Measurements from ENCODE around the gene CDC42BPB.

The CDC42BPB gene

GRCh38 chr14:102984336-102985102 lies 72.8 kb downstream of the CDC42BPB start:
- no peak for DNase-seq

GRCh38 chr14:102983496-102983895 lies 73.9 kb downstream of the CDC42BPB start:
- no peak for DNase-seq

- no peak for DNase-seq
These were observed 74.4 kb downstream of the CDC42BPB start for GRCh38 chr14:102982852-102983470.

DNA sequence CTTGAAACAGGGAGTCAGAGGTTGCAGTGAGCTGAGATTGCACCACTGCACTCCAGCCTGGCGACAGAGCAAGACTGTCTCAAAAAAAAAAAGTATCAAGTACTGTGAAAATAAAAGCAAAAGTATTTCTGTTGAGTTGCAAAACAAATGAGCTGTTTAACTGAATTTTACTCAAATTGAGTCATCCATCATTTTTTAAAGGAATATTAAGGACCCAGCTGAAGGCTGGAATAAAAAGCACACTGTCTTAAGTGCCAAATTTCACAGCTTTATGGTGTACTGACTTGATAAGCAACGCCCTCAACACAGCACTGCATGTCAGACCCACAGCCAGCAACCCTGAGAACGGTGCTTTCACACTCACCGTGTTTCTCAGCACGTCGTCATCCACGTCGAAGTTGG lies 76.9 kb downstream of the CDC42BPB start:
- no peak for DNase-seq

DNA sequence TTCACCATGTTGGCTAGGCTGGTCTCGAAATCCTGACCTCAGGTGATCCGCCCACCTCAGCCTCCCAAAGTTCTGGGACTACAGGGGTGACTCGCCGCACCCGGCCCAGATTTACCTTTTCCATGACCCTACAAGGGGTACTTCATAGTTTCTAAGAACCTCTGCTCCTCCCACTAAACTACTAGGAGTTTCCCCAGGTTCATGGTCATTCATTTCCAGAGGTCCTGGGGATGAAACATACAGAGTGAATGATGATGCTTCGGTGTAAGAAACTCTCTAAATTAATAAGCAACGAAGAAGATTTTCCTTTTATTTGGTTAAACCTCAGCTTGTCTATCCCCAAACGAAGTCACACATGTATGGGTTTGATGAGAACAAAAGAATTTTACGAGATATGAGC lies 77.9 kb downstream of the CDC42BPB start:
- no peak for DNase-seq

- no peak for DNase-seq
These were observed 79.9 kb downstream of the CDC42BPB start for GRCh38 chr14:102977475-102977874.

GRCh38 chr14:102975662-102976061 lies 81.7 kb downstream of the CDC42BPB start:
- DNase-seq = no peak

DNA sequence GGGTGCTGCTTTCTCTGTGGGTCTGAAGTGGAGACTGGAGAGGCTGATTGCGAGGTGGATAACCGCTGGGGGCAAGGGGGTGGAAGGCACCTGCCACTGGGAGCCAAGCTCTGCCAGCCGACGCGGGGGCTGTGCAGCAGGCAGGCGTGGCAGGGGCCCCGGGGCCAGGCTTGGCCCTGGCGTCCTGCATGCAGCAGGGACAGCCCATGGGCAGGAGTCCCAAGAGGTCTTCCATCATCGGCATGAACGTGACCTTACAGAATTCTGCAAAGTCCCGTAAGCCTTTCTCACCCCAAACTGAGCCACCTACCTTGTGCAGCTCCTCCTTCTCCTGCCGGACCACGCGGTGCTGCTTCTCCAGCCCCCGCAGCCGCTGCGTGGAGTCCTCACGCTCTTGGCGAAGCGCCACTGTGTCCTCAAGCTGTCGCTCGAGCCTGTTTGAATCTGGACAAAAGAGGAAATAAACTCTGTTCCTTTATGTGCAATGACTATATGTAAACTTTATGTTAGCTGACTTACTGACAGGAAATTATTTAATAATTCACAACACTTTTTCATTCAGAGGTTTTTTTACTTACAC lies 83.6 kb downstream of the CDC42BPB start:
- DNase-seq = no peak

DNA sequence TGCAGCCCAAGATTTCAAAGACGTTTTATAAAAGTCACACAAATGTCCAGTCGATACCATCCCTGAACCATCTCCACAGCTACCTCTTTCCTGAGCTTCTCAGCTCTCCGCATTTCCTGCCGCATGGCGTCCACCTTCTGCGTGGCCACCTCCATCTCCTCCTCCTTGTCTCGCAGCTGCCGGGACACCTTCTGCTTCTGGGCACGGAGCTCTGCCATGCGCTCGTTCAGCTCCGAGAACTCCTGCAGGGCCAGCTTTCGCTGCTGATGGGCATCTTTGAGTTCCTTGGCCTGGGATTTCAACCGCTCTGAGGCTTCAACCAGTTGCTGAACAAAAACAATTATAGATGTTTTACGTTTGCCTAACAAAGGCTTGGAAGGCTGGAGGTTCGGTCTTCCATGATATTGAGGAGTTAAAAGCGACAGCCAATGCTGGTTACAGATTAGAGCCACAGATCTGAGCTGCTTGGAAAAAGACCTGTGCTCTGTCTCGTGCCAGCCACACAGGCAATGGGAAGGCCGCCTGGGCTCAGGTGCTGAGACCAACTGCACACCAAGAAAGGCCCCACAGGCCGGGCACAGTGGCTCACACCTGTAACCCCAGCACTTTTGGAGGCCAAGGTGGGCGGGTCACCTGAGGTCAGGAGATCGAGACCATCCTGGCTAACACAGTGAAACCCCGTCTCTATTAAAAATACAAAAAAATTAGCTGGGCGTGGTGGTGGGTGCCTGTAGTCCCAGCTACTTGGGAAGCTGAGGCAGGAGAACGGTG lies 85.3 kb downstream of the CDC42BPB start:
- DNase-seq = no peak

DNA sequence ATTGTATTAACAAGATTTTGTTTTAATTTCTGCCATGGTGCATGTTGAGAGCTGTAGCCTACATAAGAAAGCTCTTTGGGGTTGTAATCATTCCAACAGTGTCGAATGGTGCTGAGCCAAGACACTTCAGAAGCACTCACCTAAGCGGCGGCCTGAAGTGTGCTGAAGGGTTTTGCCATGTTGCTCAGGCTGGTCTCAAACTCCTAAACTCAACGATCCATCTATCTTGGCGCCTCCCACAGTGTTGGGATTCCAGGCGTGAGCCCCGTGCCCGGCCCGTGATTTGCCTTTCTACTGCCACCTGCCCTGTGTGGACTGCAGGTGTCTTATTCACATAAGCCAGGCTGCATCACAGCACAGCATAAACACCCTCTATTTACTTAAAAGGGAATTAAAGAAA lies 86.0 kb downstream of the CDC42BPB start:
- DNase-seq = no peak

DNA sequence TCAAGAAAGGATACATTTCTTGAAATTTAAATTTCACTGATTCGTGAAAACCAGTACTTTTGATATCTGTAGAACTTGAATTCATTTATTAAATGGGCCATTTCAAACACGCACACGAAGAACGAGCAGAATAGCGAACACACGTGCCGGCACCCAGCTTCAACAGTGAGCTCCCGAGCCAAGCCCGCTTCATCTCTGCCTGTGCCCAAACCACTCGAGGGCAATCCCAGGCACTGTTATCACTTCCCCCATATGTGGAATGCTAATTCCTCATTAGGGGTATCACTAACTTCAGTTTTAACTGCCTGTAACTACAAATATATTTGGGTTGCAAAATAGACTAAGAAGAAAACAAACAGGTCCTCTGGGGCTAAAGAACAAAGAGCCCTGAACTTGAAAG lies 86.9 kb downstream of the CDC42BPB start:
- no peak for DNase-seq

- DNase-seq = no peak
These were observed 87.4 kb downstream of the CDC42BPB start for GRCh38 chr14:102969901-102970300.

DNA sequence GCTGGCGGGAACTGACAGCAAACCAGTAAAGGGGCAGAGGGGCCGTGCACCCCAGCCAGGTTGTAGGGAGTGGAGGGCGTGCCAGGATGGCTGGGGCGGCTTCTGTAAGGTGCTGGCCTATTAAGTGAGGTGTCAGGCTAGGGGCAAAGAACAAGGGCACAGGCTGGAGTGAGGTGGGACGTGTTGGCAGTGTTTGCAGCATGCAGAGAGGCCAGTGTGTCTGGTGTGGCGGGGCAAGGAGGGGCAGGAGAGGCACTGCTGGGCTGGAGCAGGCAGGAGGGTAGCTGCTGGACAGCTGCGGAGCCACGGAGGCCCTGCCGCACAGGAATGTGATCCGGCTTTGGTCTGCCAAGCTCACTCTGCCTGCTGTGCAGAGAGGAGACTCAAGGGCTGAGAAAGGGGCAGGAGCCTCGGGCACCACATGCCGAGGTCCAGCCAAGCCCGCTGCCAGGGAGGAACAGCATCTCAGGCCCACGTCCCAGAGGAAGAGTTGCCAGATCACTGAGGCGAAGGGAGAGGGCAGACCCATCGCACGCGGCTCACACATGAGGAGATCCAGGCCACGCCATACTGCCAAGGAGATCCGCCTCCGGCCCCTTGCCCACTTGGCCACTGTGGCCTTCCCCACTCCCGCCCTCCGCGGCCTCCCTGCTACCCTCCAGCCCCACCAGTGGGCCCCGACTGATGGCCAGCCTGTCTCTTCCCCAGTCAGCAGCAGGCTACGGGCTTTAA lies 88.1 kb downstream of the CDC42BPB start:
- DNase-seq = no peak

- no peak for DNase-seq
These were observed 89.0 kb downstream of the CDC42BPB start for GRCh38 chr14:102968306-102968705.

DNA sequence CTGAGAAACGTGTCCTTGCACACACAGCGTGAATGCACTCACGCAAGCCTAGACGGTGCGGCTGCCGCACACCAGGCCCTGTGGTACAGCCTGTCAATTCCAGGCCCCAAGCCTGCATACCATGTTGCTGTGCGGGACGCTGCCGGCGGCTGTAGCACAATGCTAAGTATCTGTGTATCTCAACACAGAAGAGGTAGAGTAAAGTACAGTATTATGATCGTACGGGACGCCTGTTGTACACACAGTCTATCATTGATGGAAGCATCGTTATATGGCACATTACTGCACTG lies 89.9 kb downstream of the CDC42BPB start:
- no peak for DNase-seq

- DNase-seq = peak; percentile 67
These were observed 90.5 kb downstream of the CDC42BPB start for GRCh38 chr14:102966681-102967505.

- no peak for DNase-seq
These were observed 91.2 kb downstream of the CDC42BPB start for GRCh38 chr14:102965971-102966655.

- no peak for DNase-seq
These were observed 92.1 kb downstream of the CDC42BPB start for GRCh38 chr14:102965282-102965681.

GRCh38 chr14:102964152-102964730 lies 93.1 kb downstream of the CDC42BPB start:
- no peak for DNase-seq

GRCh38 chr14:102962111-102962627 lies 95.2 kb downstream of the CDC42BPB start:
- DNase-seq = no peak

DNA sequence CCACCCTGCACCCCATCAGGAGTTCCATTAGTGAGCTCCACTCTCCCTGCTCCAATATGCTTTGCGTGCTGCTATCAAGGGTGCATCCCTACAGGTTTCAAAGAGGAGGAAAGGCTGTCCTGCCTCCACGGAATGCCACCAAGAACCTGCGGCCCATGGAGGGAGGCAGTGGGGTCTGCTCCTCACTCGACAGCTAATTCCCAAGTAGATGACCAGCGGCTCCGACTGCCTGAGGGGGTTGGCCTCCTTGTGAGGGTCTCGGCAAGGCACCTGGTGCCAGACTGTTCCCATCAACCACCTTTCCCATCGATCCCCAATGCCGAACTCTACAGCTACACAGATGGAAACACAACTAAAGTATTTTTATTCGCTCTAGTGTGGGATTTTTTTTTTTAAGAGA lies 98.9 kb downstream of the CDC42BPB start:
- no peak for DNase-seq
